Measurements from ENCODE around the gene NAT9.

DNA sequence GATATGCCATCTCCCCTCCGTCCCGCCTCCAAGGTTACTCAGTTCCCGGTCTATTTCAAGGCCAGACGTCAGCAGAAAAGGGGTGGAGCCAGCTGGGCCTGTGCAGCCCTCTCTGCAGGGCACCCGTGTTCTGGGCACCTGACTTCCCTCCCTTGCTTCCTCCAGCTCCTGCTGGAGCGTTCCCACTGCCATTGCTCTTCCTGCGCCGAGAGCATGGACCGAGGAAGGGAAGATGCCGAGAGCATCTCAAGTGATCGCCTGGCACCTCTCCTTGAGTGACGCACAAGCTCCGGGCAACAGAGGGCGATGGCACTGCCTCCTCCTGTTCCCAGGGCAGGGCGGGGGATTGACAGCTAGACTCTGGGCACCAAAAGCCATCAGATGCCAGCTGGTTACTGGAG lies 29.4 kb upstream of the NAT9 start:
- TF ChIP-seq, protein P1, sequence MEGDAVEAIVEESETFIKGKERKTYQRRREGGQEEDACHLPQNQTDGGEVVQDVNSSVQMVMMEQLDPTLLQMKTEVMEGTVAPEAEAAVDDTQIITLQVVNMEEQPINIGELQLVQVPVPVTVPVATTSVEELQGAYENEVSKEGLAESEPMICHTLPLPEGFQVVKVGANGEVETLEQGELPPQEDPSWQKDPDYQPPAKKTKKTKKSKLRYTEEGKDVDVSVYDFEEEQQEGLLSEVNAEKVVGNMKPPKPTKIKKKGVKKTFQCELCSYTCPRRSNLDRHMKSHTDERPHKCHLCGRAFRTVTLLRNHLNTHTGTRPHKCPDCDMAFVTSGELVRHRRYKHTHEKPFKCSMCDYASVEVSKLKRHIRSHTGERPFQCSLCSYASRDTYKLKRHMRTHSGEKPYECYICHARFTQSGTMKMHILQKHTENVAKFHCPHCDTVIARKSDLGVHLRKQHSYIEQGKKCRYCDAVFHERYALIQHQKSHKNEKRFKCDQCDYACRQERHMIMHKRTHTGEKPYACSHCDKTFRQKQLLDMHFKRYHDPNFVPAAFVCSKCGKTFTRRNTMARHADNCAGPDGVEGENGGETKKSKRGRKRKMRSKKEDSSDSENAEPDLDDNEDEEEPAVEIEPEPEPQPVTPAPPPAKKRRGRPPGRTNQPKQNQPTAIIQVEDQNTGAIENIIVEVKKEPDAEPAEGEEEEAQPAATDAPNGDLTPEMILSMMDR (IDR thresholded peaks at IDR 0.05 in 8 of 11, conservative IDR thresholded peaks at IDR 0.05 in 3 of 11), result no peak
- no peak for TF ChIP-seq POLR2AphosphoS5 (IDR thresholded peaks at IDR 0.05)
- no peak for TF ChIP-seq POLR2A (IDR thresholded peaks at IDR 0.05)

Data from spleen (tissue), 7 donors.